Neural progenitor cell (in vitro differentiated cells): ENCODE measurements around the gene LPCAT3.

ENCODE experiments used
- EZH2 ChIP-seq: fragments of 200-600 bp; sonication (generic); IDR thresholded peaks from 2 replicates; pipeline ENCODE4 v1.6.1; 2017; ENCODE audit warnings: antibody characterized with exemption, mild to moderate bottlenecking, moderate library complexity
- EZH2phosphoT487 ChIP-seq: fragments of 200-600 bp; sonication (generic); IDR thresholded peaks from 2 replicates; pipeline ENCODE4 v1.6.1; 2017; ENCODE audit warnings: antibody characterized with exemption
- TF ChIP-seq, protein P1 (sequence below): fragments of 200-600 bp; sonication (generic); IDR thresholded peaks from 2 replicates; pipeline ENCODE4 v1.5.1; 2017; ENCODE audit warnings: antibody characterized with exemption, mild to moderate bottlenecking

DNA sequence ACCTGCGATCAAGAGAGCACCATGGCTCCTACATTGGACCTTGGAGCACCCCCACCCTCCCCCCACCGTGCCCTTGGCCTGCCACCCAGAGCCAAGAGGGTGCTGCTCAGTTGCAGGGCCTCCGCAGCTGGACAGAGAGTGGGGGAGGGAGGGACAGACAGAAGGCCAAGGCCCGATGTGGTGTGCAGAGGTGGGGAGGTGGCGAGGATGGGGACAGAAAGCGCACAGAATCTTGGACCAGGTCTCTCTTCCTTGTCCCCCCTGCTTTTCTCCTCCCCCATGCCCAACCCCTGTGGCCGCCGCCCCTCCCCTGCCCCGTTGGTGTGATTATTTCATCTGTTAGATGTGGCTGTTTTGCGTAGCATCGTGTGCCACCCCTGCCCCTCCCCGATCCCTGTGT, 76.5 kb downstream of the LPCAT3 start:
- TF ChIP-seq, protein P1, sequence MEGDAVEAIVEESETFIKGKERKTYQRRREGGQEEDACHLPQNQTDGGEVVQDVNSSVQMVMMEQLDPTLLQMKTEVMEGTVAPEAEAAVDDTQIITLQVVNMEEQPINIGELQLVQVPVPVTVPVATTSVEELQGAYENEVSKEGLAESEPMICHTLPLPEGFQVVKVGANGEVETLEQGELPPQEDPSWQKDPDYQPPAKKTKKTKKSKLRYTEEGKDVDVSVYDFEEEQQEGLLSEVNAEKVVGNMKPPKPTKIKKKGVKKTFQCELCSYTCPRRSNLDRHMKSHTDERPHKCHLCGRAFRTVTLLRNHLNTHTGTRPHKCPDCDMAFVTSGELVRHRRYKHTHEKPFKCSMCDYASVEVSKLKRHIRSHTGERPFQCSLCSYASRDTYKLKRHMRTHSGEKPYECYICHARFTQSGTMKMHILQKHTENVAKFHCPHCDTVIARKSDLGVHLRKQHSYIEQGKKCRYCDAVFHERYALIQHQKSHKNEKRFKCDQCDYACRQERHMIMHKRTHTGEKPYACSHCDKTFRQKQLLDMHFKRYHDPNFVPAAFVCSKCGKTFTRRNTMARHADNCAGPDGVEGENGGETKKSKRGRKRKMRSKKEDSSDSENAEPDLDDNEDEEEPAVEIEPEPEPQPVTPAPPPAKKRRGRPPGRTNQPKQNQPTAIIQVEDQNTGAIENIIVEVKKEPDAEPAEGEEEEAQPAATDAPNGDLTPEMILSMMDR, result no peak
- TF ChIP-seq EZH2phosphoT487, result no peak
- TF ChIP-seq EZH2, result no peak
